ENCODE results near the gene RFX8. TPM values are rescaled to one million over a fixed set of nuclear protein-coding genes. Genes with fewer than 3 reads are reported as not detected.

RFX8 gene
- total RNA-seq, 1 donor from 2014 or later = not detected

DNA sequence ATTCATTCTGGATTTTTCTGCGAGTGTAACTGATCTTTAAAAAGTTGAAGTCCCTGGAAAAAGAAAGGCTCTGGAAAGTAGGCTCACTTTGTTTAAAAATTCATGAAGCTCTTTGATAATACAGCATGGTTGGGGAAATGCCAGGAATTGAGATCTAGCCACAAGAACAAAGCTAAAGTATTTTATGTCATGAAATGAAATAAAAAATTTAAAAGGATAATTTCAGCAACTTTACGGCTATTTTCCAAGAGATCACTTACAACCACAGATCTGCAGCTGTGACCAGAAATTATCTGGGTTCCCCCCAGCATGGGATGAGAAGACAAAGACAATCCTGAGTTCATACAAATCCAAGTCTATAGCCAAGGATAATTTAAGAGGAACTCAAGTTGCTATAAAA, 25.3 kb upstream of the RFX8 start:
- no peak for ATAC-seq
- intact Hi-C loops (cut with DNase I) = no loop called here
- no peaks in the 10 kb centered on the region for H3K36me3 ChIP-seq
- DNase-seq = no peak
- no peak overlapping the region for H3K4me3 ChIP-seq
- TF ChIP-seq, protein P1, sequence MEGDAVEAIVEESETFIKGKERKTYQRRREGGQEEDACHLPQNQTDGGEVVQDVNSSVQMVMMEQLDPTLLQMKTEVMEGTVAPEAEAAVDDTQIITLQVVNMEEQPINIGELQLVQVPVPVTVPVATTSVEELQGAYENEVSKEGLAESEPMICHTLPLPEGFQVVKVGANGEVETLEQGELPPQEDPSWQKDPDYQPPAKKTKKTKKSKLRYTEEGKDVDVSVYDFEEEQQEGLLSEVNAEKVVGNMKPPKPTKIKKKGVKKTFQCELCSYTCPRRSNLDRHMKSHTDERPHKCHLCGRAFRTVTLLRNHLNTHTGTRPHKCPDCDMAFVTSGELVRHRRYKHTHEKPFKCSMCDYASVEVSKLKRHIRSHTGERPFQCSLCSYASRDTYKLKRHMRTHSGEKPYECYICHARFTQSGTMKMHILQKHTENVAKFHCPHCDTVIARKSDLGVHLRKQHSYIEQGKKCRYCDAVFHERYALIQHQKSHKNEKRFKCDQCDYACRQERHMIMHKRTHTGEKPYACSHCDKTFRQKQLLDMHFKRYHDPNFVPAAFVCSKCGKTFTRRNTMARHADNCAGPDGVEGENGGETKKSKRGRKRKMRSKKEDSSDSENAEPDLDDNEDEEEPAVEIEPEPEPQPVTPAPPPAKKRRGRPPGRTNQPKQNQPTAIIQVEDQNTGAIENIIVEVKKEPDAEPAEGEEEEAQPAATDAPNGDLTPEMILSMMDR (IDR thresholded peaks at IDR 0.05) = no peak
- no peak overlapping the region for H3K27ac ChIP-seq
- no peaks in the 10 kb centered on the region for H3K27me3 ChIP-seq
- H3K9me3 ChIP-seq = no peaks in the 10 kb centered on the region
- H3K4me1 ChIP-seq = no peaks in the 10 kb centered on the region

DNA sequence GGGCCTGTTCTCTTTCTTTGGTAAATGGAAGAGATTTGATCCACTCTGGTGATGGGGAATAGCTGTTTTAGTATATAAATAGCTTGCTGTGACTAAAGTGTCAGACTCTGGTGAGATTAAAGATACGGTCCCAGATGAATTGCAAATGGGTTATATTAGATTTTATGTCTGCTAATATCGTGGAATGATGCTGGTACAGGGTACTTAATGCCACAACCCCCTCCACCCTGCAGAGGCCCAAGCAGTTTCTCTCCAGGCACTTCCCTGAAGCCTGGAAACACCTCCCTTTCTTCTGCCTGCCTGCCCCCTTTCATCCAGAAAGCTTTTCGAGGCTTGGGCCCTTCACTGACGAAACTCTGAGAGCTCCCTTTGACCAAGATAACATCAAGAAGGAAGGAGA, 21.4 kb upstream of the RFX8 start:
- ATAC-seq = no peak
- DNase-seq = no peak
- Histone ChIP-seq H3K9me3 (no peaks in the 10 kb centered on the region), H3K27me3 (no peaks in the 10 kb centered on the region), H3K4me1 (no peaks in the 10 kb centered on the region), H3K4me3 (no peak overlapping the region), H3K27ac (no peak overlapping the region), H3K36me3 (no peaks in the 10 kb centered on the region)
- TF ChIP-seq, protein P1 (IDR thresholded peaks at IDR 0.05) = no peak
- intact Hi-C loops (cut with DNase I) = no loop called here

DNA sequence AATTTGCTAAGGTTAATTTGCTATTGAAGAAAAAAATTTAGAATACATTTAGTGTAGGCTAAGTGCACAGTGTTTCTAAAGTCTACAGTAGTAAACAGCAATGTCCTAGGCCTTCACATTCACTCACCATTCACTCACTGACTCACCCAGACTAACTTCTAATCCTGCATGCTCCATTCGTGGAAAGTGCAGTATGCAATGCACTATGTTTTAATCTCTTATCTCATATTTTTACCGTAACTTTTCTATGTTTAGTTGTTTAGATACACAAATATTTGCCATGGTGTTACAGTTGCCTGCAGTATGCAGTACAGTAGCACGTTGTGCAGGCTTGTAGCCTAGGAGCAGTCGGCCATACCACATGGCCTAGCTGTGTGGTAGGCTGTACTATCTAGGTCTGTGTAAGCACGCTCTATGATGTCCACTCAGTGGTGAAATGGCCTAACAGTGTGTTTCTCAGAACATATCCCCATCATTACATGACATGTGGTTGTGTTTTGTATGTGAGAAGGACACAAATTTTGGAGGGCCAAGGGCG, 18.1 kb upstream of the RFX8 start:
- Histone ChIP-seq H3K4me3 (no peak overlapping the region), H3K4me1 (no peaks in the 10 kb centered on the region), H3K27me3 (no peaks in the 10 kb centered on the region), H3K36me3 (no peaks in the 10 kb centered on the region), H3K27ac (no peak overlapping the region), H3K9me3 (no peaks in the 10 kb centered on the region)
- ATAC-seq (no peak), DNase-seq (no peak)
- intact Hi-C loops (cut with DNase I) = no loop called here
- TF ChIP-seq, protein P1 (IDR thresholded peaks at IDR 0.05) = no peak

DNA sequence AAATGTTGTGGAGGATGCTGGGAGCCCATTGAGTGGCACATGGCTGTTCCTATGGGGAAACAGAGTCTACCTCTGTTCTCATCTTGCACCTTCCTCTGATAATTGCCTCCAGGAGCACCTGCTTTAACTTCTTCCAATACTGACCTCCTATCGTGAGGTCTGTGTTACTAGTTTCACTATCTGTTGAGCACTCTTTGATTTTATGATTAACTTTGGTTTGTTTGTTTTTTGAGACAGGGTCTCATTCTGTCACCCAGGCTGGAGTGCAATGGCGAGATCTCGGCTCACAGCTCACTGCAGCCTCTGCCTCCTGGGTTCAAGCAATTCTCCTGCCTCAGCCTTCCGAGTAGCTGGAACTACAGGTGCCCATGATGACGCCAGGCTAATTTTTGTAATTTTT, 12.1 kb upstream of the RFX8 start:
- Histone ChIP-seq H3K27me3 (no peaks in the 10 kb centered on the region), H3K27ac (no peak overlapping the region), H3K36me3 (no peaks in the 10 kb centered on the region), H3K9me3 (no peaks in the 10 kb centered on the region), H3K4me1 (no peaks in the 10 kb centered on the region), H3K4me3 (no peak overlapping the region)
- TF ChIP-seq, protein P1 (IDR thresholded peaks at IDR 0.05) = no peak
- intact Hi-C loops (cut with DNase I) = no loop called here
- ATAC-seq (no peak), DNase-seq (no peak)

DNA sequence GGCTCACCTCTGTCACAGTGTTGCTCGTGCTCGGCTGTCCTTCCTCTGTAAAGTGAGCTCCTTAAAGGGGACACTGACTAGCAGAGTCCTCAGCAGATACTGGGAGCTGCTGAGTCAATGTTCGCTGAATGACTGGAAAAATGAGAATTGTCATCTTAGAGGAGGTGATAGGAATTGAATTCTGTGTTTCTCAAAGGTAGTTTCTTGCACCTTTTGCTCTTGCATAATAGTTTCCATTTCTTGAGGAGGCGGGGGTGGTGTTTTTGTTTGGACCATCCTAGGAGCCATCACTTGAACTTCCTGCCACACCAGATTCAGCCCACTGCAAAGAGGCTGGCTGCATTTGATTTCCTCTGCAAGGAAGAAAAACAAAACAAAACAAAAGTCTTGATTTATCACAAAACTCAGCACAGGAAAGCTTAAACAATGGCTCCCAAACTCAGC, 11.4 kb upstream of the RFX8 start:
- Histone ChIP-seq H3K4me1 (no peaks in the 10 kb centered on the region), H3K36me3 (no peaks in the 10 kb centered on the region), H3K27ac (no peak overlapping the region), H3K4me3 (no peak overlapping the region), H3K27me3 (no peaks in the 10 kb centered on the region), H3K9me3 (no peaks in the 10 kb centered on the region)
- no peak for DNase-seq
- intact Hi-C loops (cut with DNase I) = no loop called here
- TF ChIP-seq, protein P1 (IDR thresholded peaks at IDR 0.05) = no peak
- ATAC-seq = no peak

DNA sequence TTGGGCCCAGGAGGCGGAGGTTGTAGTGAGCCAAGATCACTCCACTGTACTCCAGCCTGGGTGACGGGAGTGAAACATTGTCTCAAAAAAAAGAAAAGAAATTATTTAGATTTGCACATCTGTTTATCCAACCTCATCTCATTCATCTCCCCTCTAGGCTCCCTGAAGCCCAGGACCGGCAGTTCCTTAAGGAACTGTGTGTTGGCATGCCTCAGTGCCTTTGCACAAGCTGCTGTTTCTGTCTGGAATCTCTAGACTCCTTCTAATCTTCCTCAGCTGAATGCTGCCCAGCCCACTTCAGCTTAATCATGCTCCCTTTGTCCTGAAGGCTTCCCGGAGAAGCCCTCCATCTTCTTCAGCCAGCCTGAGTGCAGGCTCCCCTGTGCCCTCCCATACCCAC, 10.9 kb upstream of the RFX8 start:
- Histone ChIP-seq H3K27me3 (no peaks in the 10 kb centered on the region), H3K36me3 (no peaks in the 10 kb centered on the region), H3K4me3 (no peak overlapping the region), H3K4me1 (no peaks in the 10 kb centered on the region), H3K27ac (no peak overlapping the region), H3K9me3 (no peaks in the 10 kb centered on the region)
- intact Hi-C loops (cut with DNase I) = no loop called here
- DNase-seq = no peak
- no peak for ATAC-seq
- TF ChIP-seq, protein P1 (IDR thresholded peaks at IDR 0.05) = no peak
